Measurements from ENCODE around the gene IGSF3. TPM values are rescaled to one million over a fixed set of nuclear protein-coding genes. Genes with fewer than 3 reads are reported as not detected.

IGSF3 gene
- total RNA-seq, 1 experiment from 2014 or later: 22.7 TPM

GRCh38 chr1:116580446-116581322, 86.8 kb downstream of the IGSF3 start:
- H3K4me3 ChIP-seq: no peak overlapping the region
- H3K4me1 ChIP-seq: no peaks in the 10 kb centered on the region
- no peaks in the 10 kb centered on the region for H3K27me3 ChIP-seq
- DNase-seq: no peak
- no peaks in the 10 kb centered on the region for H3K36me3 ChIP-seq
- no peak overlapping the region for H3K27ac ChIP-seq
- H3K9me3 ChIP-seq (replicated peaks): no peaks in the 10 kb centered on the region

DNA sequence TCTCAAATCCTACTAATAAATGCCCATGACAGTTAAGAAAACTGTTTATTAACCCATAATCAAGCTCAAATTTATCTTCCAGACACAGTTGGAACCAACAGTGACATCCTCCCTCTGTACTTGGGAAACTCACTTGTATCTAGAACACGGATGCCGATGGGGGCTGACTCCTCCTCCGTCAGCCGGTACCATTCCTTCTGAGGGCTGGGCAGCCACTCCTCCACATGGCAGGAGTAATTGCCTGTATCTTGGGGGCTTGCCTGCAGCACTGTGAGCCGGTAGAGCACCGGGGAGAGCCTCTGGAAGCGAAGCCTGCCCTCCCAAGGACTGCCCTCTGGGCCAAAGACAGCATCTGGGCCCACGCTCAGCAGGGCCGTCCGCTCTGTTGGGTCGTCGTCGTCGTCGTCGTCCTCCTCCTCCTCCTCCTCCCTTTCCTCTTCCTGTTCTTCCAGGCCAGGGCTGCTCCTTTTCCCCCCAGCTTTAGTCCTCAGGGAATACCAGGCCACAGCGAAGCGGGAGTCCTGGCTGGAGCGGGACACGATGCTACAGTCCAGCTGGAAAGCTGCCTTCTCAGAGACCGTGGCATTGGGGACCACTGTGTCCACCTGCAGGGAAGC, 88.2 kb downstream of the IGSF3 start:
- Histone ChIP-seq H3K36me3 (no peaks in the 10 kb centered on the region), H3K27ac (no peak overlapping the region), H3K4me3 (no peak overlapping the region), H3K4me1 (no peaks in the 10 kb centered on the region), H3K27me3 (no peaks in the 10 kb centered on the region), H3K9me3 (replicated peaks) (no peaks in the 10 kb centered on the region)
- no peak for DNase-seq

DNA sequence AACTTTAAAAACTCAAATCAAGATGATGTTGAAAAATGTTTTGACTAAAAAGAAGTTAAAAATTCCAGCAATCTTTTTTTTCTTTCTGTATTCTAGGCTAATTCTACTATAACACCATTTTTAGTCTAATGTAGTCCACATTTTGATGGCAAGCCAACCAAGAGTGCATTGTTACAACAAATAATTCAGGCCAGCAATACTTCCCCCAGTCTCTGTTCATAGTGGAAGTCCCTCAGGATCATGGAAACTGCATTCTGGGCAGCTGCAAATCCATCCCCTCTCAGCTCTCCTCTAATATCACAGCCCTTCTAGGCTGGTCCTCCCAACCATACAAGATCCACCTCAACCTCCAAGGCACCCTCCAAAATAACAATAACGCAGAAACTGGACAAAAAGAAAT, 89.0 kb downstream of the IGSF3 start:
- H3K9me3 ChIP-seq (replicated peaks): no peaks in the 10 kb centered on the region
- H3K27me3 ChIP-seq: no peaks in the 10 kb centered on the region
- no peak for DNase-seq
- no peaks in the 10 kb centered on the region for H3K36me3 ChIP-seq
- no peaks in the 10 kb centered on the region for H3K4me1 ChIP-seq
- no peak overlapping the region for H3K27ac ChIP-seq
- H3K4me3 ChIP-seq: no peak overlapping the region

DNA sequence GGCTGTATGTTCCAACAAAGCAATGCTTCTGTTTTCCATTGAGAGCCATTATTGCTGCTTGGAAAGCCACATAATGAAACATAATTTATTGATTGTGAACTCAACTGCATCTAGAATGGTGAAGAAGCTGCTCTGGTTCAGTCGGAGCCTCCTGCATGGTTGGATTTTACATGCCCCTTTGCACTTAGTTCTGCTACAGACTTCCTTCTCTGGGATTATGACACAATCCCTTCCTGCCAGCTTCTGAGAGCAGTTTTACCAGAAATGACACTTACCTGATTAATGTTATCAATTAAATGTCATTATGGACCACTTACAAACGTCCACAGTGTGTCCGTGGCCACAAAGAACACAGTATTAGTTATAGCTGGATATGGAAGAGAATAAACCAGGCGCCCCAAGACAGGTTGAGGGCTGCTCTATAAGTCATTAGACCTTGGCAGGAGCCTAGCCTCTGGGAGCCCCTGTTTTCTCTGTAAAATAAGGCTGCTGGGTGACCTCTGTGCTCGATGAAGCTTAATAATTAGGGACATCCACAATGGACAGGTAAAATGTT, 89.7 kb downstream of the IGSF3 start:
- Histone ChIP-seq H3K4me1 (no peaks in the 10 kb centered on the region), H3K36me3 (no peaks in the 10 kb centered on the region), H3K4me3 (no peak overlapping the region), H3K9me3 (replicated peaks) (no peaks in the 10 kb centered on the region), H3K27ac (no peak overlapping the region), H3K27me3 (no peaks in the 10 kb centered on the region)
- DNase-seq: no peak

DNA sequence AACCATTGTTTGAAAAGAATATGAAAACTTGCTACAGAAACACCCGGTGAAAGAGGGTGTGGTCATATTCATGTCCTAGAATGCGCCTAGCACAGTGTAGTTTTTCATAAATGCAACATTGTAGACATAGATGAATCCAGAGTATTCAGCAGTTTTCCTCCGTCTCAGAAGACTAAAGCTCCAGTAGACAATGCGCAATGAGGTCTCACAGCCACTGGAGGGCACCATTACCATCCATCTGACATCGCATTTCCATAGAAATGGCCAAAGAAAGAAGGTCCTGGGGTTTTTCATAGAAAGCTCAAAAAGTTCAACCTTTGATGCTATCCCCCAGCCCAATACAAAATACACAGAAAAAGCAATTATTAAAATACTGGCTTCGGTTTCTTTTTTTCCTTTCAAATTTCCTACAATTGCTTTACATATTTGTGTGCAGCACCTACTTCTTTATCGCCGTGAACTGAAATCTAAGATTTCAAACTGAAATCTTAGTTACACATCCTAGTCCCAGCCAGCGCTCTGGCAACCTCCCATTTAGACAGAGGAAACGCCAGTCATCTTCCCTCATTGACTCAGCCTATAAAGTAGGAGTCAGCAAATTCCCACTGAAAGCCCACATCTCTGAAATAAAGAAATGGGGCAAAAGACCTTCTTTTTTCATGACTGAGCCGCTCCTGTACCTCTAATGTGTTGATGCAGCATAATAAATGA, 92.8 kb downstream of the IGSF3 start:
- no peak overlapping the region for H3K27ac ChIP-seq
- H3K4me1 ChIP-seq: peaks cover 3% of the 10 kb centered on the region; the same call in 1 of the 2 replicates
- peak; percentile 47 to 84 for DNase-seq
- H3K9me3 ChIP-seq (replicated peaks): no peaks in the 10 kb centered on the region
- no peak overlapping the region for H3K4me3 ChIP-seq
- H3K27me3 ChIP-seq: no peaks in the 10 kb centered on the region
- no peaks in the 10 kb centered on the region for H3K36me3 ChIP-seq

DNA sequence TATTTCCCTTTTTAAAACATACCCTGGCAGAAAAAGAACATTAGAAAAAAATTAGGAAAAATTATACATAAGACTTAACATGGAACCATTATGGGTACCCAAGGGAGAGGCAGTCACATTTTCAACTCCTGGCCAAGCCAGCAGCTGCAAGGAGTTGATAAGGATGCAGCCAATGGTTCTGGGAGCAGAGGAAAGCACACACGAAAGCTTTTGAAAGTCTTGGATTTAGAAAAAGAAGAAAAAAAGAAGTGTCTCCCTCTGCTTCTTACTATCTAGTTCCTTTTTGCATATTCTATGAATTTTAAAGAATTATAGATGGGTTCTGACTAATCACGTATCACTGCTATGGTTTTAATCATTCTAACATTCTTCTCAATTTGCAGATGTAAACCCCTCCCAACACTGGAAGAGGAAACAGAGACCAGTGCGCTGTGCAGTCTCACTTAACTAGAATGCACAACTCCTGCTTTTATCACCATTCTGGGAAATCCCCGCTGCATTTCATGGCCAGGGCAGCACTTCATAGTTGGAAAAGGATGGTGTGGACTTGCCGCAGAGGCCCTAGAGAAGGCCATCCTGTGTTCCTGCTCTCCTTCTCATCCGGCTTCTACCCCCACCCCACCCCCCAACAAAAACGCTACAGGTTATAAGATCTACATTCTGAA, 94.0 kb downstream of the IGSF3 start:
- Histone ChIP-seq H3K4me3 (no peak overlapping the region), H3K27me3 (no peaks in the 10 kb centered on the region), H3K27ac (no peak overlapping the region), H3K4me1 (peaks cover 3% of the 10 kb centered on the region; the same call in 1 of the 2 replicates), H3K9me3 (replicated peaks) (no peaks in the 10 kb centered on the region), H3K36me3 (no peaks in the 10 kb centered on the region)
- no peak for DNase-seq

DNA sequence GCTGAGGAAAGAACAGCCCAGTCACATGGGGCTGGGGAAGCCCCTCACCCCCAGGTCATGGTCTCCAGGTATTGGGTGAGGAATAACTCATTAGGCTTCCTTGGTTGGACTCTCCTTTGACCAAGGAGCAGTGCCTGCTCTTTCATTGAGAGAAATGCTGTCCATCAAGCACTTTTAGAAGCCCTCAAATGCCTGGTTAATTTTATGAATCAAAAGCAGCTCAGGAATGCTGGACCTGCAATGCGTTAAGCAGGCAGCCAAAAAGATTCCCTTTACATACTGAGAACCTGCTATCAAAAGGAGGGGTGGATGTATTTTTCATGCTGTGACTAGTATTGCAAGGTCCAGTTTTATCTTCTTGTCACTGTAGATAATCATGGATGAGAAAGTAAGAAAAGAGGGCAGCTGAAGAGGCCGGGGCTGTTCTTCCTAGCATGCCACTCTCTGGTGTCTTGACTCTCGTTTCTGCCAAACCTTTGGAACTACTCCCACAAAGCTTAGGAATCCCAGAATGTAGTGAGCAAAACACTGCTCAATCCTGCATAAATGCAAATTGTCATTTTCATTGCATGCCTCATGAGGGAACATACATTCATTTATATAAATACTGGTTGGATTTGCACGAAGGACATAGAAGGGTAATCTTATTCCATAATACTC, 94.6 kb downstream of the IGSF3 start:
- no peaks in the 10 kb centered on the region for H3K36me3 ChIP-seq
- no peak for DNase-seq
- H3K4me1 ChIP-seq: peaks cover 3% of the 10 kb centered on the region; the same call in 1 of the 2 replicates
- H3K9me3 ChIP-seq (replicated peaks): no peaks in the 10 kb centered on the region
- H3K27me3 ChIP-seq: no peaks in the 10 kb centered on the region
- no peak overlapping the region for H3K27ac ChIP-seq
- no peak overlapping the region for H3K4me3 ChIP-seq

DNA sequence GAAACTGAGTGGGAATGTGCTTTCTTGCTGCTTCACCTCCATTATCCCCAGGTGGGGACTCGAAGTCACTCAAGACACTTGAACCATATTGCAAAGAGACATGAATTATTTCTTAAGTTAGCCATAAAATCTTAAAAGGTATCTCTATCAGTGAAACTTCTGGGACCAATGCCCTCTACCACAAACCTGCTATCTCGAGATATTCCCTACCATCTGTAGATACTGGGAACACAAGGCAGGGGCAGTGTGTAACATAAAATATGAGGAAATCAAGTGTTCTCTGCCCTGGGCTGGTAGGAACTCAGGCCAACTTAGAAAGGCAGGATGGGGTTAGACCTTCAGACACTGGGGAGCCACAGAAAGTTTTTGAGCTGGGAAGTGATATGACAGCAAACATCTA, 95.4 kb downstream of the IGSF3 start:
- Histone ChIP-seq H3K27ac (no peak overlapping the region), H3K4me3 (no peak overlapping the region; the same call in 1 of the 2 replicates), H3K27me3 (no peaks in the 10 kb centered on the region), H3K36me3 (no peaks in the 10 kb centered on the region), H3K4me1 (peaks cover 3% of the 10 kb centered on the region; the same call in 1 of the 2 replicates), H3K9me3 (replicated peaks) (no peaks in the 10 kb centered on the region)
- DNase-seq: no peak

DNA sequence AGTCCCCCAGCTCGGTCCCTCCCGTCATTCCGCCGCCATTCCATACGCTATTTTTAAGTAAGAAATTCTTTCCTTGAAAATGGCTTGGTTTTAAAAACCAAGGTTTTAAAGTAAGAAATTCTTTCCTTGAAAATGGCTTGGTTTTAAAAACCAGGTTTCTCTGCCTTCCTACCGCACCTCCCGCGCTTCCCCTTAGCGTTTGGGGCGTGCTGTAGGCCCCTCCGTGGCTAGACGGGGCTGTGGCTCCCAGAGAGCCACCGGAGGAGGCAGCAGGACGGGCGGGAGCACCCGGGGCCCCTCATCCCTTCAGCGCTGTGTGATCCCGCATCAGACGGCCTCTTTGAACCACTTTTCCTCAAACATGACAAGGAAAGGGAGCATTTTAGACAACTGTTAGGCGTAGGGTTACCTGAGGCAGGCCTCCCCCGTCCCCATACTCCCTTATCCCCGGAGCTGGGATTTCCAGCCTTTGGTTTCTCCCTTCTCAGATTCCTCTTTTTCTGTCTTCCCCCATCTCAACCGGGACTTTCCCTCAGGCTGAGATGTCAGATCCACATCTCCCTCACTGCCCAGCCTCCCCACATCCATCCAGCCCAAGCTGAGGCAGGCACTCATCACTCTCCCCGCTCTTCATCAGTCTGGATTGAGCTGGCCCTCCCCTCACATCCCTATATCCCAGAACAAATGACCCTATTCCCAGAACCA, 96.2 kb downstream of the IGSF3 start:
- DNase-seq: peak; percentile 30 to 52
- Histone ChIP-seq H3K27ac (peak overlapping the region; percentile 80), H3K9me3 (replicated peaks) (no peaks in the 10 kb centered on the region), H3K4me3 (peak overlapping the region; percentile 86), H3K4me1 (peaks cover 3% of the 10 kb centered on the region; the same call in 1 of the 2 replicates), H3K27me3 (no peaks in the 10 kb centered on the region), H3K36me3 (no peaks in the 10 kb centered on the region)

DNA sequence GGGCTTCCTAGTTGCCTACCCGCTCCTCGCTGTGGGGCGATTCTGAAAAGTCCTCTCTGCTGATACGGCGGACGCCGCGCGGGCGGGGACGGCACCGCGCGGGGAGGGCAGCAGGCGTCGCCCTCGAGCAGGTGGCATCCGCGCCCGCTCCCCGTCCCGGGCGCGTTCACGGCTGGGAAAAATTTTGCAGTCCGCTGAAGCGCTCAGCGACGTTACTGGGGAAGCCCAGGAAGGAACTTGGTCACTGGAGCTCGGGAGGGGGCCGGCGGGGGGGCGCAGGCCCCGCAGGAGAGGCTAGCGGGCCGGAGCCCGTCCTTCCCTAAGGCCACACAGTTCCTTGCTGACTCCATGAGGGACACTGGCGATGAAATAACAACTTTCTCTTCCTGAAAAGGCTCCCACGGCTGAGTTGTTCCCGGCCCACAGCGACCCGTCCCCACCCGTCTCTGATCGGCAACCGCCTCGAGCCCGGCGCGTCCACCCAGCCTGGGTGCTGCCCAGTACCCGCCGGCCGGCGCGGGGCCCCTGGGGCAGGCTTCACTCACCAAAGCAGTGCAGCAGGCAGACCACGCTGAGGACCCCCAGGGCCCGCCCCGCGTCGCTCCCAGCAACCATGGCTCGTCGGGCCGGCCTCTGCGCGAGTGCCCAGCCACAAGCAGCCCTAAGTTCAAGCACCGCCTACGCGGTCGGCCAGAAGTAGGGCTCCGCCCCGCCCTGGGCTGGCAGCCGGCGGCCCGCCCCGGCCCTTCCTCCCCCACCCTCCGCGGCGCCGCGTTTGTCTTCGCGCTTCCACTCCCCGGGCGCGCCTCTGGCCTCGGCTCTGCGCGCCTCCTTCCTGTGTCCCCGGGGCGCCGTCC, 96.9 kb downstream of the IGSF3 start, which contains the start of gene CD58:
TSS of gene CD58 (minus strand) at position 669 of the 857 bp plus-strand sequence. CDS start at position 615, 54 bp downstream.
- peak; percentile 92 for DNase-seq
- H3K4me1 ChIP-seq: peaks cover 3% of the 10 kb centered on the region; the same call in 1 of the 2 replicates
- H3K27ac ChIP-seq: peak within 1 kb of the TSS; percentile 80
- H3K27me3 ChIP-seq: no peaks in the 10 kb centered on the region
- H3K4me3 ChIP-seq: peak within 1 kb of the TSS; percentile 86
- no peaks in the 10 kb centered on the region for H3K36me3 ChIP-seq
- H3K9me3 ChIP-seq (replicated peaks): no peaks in the 10 kb centered on the region

GRCh38 chr1:116569776-116570357, 97.7 kb downstream of the IGSF3 start:
- no peaks in the 10 kb centered on the region for H3K36me3 ChIP-seq
- H3K4me3 ChIP-seq: peak overlapping the region; percentile 86

GRCh38 chr1:116569381-116569670, 98.2 kb downstream of the IGSF3 start:
- no peak for DNase-seq
- H3K9me3 ChIP-seq (replicated peaks): peaks cover under 1% of the 10 kb centered on the region; the same call in 1 of the 2 replicates
- no peak overlapping the region for H3K4me3 ChIP-seq
- H3K4me1 ChIP-seq: peaks cover 3% of the 10 kb centered on the region; the same call in 1 of the 2 replicates
- no peak overlapping the region for H3K27ac ChIP-seq
- H3K36me3 ChIP-seq: no peaks in the 10 kb centered on the region
- H3K27me3 ChIP-seq: no peaks in the 10 kb centered on the region

More at GRCh38 chr1:116569776-116570357, 97.7 kb downstream of the IGSF3 start:
- Histone ChIP-seq H3K9me3 (replicated peaks) (no peaks in the 10 kb centered on the region), H3K4me1 (peaks cover 3% of the 10 kb centered on the region; the same call in 1 of the 2 replicates), H3K27ac (no peak overlapping the region), H3K27me3 (no peaks in the 10 kb centered on the region)
- DNase-seq: peak in 1 of 2 experiments; percentile 26
